ENCODE measurements around the gene C19orf25.
A peak's percentile ranks its signal among the peaks of the same experiment; 100 is the strongest.
"Not testable (repeated sequence)": the region's sequence is repeated elsewhere in the genome, so short reads cannot be mapped to it uniquely, and the experiment has no call there.

C19orf25 gene

DNA sequence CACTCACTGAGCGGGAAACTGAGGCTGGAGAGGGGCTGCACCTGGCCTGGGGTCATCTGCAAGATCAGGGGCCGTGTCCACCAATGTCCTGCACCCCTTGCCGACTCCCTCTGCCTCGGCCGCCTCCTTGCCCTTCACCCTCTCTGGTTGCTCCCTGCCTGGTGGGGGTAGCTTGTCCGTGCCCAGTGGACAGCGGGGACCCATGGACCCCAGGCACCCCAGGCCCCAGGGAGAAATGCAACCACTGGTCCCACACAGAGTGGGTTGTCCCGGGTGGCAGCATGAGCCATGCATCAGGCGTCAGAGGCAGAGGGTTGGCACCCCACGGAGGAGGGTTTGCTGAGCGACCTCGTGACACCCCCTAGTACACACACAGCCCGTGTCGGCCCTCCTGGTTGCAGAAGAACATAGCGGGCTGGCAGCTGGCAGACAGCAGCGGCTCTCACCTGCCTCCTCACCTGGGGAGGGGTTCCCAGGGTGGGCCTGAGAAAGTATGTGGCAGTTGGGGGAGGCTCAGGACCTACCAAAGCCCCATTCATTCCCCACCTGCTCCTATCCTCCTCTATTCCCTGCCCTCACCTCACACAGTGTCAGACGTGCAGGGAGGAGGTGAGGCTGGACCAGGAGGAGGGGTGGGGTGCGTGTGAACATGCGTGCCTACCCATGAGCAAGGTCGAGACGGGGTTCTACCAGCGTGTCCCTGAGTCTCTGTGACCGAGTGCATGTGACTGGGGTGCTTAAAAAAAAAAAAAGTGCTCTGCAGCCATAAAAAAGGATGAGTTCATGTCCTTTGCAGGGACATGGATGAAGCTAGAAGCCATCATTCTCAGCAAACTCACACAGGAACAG lies 25.1 kb upstream of the C19orf25 start:
- no peaks in the 10 kb centered on the region; the same call in 1 of the 2 replicates for H3K9me3 ChIP-seq (ENCODE audit: control insufficient read depth, insufficient read depth, low read length)
- peak overlapping the region; percentile 45 for H3K4me3 ChIP-seq (ENCODE audit: low read depth, low read length)
- no peak overlapping the region for H3K27ac ChIP-seq (ENCODE audit: low read depth, low read length)
- 0 out of 2 replicates have a peak overlapping the region, but pooled peaks have one; percentile 25 for H3K9ac ChIP-seq (ENCODE audit: low read depth, low read length)
- peaks cover 3% of the 10 kb centered on the region; the same call in 1 of the 2 replicates for H3K4me1 ChIP-seq (ENCODE audit: control insufficient read depth, insufficient read depth, low read length)
- H3K36me3 ChIP-seq (ENCODE audit: control insufficient read depth, insufficient read depth, low read length), result no peaks in the 10 kb centered on the region
- H3K27me3 ChIP-seq (ENCODE audit: control insufficient read depth, insufficient read depth, low read length), result peaks cover 18% of the 10 kb centered on the region

DNA sequence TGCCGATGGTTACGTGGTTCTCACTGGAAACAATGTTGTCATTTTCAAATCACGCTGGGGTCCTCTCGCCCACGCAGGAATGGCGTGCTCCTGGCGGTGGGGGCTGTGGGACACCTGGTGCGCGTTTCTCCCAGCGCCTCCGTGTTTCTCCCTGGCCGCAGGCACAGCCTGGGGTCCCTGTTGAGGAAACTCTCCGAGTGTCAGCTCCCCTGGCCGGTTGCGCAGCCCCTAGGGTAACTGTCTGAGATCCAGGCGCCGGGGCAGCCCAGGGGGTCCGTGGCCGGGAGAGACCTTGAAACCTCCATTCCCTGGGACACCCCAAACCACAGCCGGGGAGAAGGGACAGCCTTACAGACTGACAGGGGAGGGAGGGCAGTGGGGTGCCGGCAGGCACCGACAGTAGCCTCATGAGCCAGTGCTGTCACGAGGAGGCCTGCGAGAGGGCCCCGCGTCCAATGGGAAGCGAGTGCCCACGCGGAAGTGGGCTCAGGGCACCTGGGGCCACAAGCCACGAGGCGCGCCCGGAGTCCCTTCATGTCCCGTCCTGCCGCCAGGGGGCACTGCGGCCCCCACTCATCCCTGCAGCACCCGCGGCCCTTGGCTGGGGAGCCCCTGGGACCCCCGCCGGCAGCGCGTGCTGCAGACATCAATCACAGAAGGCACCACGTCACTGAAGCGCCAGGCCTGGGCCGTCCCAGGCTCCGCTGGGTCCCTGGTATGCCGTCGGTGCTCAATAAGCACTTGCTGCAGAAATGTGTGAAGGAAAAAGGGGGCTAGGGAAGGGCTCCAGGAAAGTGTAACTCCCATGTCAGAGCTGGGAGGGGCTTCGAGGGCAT lies 24.3 kb upstream of the C19orf25 start:
- Histone ChIP-seq H3K27ac (ENCODE audit: low read depth, low read length) (no peak overlapping the region), H3K9ac (ENCODE audit: low read depth, low read length) (0 out of 2 replicates have a peak overlapping the region, but pooled peaks have one; percentile 25), H3K9me3 (ENCODE audit: control insufficient read depth, insufficient read depth, low read length) (no peaks in the 10 kb centered on the region; the same call in 1 of the 2 replicates), H3K4me1 (ENCODE audit: control insufficient read depth, insufficient read depth, low read length) (peaks cover 3% of the 10 kb centered on the region; the same call in 1 of the 2 replicates), H3K27me3 (ENCODE audit: control insufficient read depth, insufficient read depth, low read length) (peaks cover 18% of the 10 kb centered on the region), H3K4me3 (ENCODE audit: low read depth, low read length) (peak overlapping the region; percentile 45), H3K36me3 (ENCODE audit: control insufficient read depth, insufficient read depth, low read length) (no peaks in the 10 kb centered on the region)

DNA sequence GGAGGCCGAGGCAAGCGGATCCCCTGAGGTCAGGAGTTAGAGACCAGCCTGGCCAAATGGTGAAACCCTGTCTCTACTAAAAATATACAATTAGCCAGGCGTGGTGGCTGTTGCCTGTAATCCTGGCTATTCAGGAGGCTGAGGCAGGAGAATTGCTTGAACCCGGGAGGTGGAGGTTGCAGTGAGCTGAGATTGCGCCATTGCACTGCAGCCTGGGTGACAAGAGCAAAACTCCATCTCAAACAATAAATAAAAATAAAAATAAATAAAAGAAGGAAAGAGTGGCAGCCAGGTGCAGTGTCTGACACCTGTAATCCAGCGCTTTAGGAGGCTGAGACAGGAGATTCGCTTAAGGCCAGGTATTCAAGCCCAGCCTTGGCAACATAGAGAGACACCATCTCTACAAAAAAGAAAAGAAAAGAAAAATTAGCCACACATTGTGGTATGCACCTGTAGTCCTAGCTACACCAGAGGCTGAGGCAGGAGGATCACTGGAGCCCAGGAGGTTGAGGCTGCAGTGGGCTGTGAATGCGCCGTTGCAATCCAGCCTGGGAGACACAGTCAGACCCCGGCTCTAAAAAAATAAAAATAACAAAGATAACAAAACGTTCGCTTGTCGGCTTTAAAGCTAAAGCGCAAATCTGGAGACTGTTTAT lies 23.5 kb upstream of the C19orf25 start:
- Histone ChIP-seq H3K27ac (ENCODE audit: low read depth, low read length) (no peak overlapping the region), H3K9me3 (ENCODE audit: control insufficient read depth, insufficient read depth, low read length) (no peaks in the 10 kb centered on the region; the same call in 1 of the 2 replicates), H3K4me1 (ENCODE audit: control insufficient read depth, insufficient read depth, low read length) (peaks cover 3% of the 10 kb centered on the region; the same call in 1 of the 2 replicates), H3K36me3 (ENCODE audit: control insufficient read depth, insufficient read depth, low read length) (no peaks in the 10 kb centered on the region), H3K9ac (ENCODE audit: low read depth, low read length) (no peak overlapping the region), H3K4me3 (ENCODE audit: low read depth, low read length) (no peak overlapping the region), H3K27me3 (ENCODE audit: control insufficient read depth, insufficient read depth, low read length) (peaks cover 18% of the 10 kb centered on the region)

DNA sequence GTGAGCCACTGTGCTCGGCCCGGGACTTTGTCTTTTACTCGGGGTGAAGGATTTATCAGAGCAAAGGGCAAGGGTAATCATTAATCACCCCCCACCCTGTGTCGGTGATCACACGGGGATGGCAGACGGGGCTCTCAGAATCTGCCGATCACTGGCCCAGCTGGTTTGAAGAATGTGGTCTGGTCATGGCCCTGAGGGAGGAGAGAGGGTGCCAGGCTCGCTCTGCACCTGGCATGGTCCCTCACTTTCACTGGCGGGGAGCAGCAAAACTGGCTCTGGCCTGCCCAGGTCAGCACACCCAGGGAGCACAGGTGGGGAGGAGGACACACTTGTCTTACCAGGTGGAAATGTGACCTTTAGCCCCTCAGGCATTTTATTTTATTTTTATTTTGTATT lies 22.2 kb upstream of the C19orf25 start:
- Histone ChIP-seq H3K4me1 (ENCODE audit: control insufficient read depth, insufficient read depth, low read length) (peaks cover 3% of the 10 kb centered on the region; the same call in 1 of the 2 replicates), H3K27me3 (ENCODE audit: control insufficient read depth, insufficient read depth, low read length) (peaks cover 18% of the 10 kb centered on the region), H3K9ac (ENCODE audit: low read depth, low read length) (no peak overlapping the region), H3K9me3 (ENCODE audit: control insufficient read depth, insufficient read depth, low read length) (no peaks in the 10 kb centered on the region; the same call in 1 of the 2 replicates), H3K27ac (ENCODE audit: low read depth, low read length) (no peak overlapping the region), H3K4me3 (ENCODE audit: low read depth, low read length) (no peak overlapping the region), H3K36me3 (ENCODE audit: control insufficient read depth, insufficient read depth, low read length) (no peaks in the 10 kb centered on the region)

GRCh38 chr19:1499231-1499630 lies 20.2 kb upstream of the C19orf25 start:
- H3K4me3 ChIP-seq (ENCODE audit: low read depth, low read length); H3K36me3 ChIP-seq (ENCODE audit: control insufficient read depth, insufficient read depth, low read length); H3K27ac ChIP-seq (ENCODE audit: low read depth, low read length); H3K4me1 ChIP-seq (ENCODE audit: control insufficient read depth, insufficient read depth, low read length); H3K9ac ChIP-seq (ENCODE audit: low read depth, low read length); H3K9me3 ChIP-seq (ENCODE audit: control insufficient read depth, insufficient read depth, low read length): not testable (repeated sequence)
- peaks cover 16% of the 10 kb centered on the region for H3K27me3 ChIP-seq (ENCODE audit: control insufficient read depth, insufficient read depth, low read length)

GRCh38 chr19:1497578-1498235 lies 18.7 kb upstream of the C19orf25 start:
- Histone ChIP-seq H3K27ac (ENCODE audit: low read depth, low read length) (no peak overlapping the region), H3K9ac (ENCODE audit: low read depth, low read length) (no peak overlapping the region), H3K36me3 (ENCODE audit: control insufficient read depth, insufficient read depth, low read length) (no peaks in the 10 kb centered on the region), H3K4me3 (ENCODE audit: low read depth, low read length) (no peak overlapping the region), H3K9me3 (ENCODE audit: control insufficient read depth, insufficient read depth, low read length) (no peaks in the 10 kb centered on the region; the same call in 1 of the 2 replicates), H3K27me3 (ENCODE audit: control insufficient read depth, insufficient read depth, low read length) (peaks cover 2% of the 10 kb centered on the region; the same call in 1 of the 2 replicates), H3K4me1 (ENCODE audit: control insufficient read depth, insufficient read depth, low read length) (no peaks in the 10 kb centered on the region)

GRCh38 chr19:1496714-1497577 lies 17.9 kb upstream of the C19orf25 start:
- peaks cover 2% of the 10 kb centered on the region for H3K27me3 ChIP-seq (ENCODE audit: control insufficient read depth, insufficient read depth, low read length)
- no peak overlapping the region for H3K27ac ChIP-seq (ENCODE audit: low read depth, low read length)
- no peak overlapping the region for H3K4me3 ChIP-seq (ENCODE audit: low read depth, low read length)
- no peaks in the 10 kb centered on the region; the same call in 1 of the 2 replicates for H3K9me3 ChIP-seq (ENCODE audit: control insufficient read depth, insufficient read depth, low read length)
- H3K9ac ChIP-seq (ENCODE audit: low read depth, low read length), result no peak overlapping the region
- no peaks in the 10 kb centered on the region for H3K4me1 ChIP-seq (ENCODE audit: control insufficient read depth, insufficient read depth, low read length)
- H3K36me3 ChIP-seq (ENCODE audit: control insufficient read depth, insufficient read depth, low read length), result no peaks in the 10 kb centered on the region

DNA sequence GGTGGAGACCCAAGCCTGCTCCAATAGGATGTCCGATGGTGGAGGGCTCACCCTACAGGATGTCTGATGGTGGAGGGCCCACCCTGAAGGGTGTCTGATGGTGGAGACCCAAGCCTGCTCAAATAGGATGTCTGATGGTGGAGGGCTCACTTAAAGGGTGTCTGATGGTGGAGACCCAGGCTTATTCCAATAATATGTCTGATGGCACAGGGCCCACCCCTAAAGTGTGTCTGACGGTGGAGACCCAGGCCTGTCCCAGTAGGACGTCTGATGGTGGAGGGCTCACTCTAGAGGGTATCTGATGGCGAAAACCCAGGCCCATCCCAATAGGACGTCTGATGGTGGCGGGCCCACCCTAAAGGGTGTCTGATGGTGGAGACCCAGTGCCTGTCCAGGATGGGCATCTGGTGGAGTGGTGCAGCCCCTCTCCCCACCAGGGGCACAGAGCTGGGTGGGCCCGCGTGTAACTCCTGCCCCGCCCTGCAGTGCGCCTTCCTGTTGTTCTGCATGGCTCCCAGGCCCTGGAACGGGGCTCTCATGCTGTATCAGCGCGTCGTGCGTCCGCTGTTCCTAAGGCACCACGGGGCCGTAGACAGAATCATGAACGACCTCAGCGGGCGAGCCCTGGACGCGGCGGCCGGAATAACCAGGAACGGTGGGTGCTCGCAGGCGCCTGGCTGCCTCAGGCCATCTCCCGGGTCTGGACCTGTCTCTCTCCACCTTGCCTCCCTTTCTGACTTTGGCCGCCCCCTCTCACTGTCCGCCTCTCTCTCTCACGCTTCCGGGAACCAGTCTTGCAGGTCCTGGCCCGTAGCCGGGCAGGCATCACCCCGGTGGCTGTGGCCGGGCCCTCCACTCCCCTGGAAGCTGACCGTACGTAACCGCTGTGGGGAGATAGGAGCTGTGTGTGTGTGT lies 17.0 kb upstream of the C19orf25 start:
- Histone ChIP-seq H3K4me3 (ENCODE audit: low read depth, low read length) (no peak overlapping the region), H3K27me3 (ENCODE audit: control insufficient read depth, insufficient read depth, low read length) (peaks cover 10% of the 10 kb centered on the region), H3K9ac (ENCODE audit: low read depth, low read length) (no peak overlapping the region), H3K4me1 (ENCODE audit: control insufficient read depth, insufficient read depth, low read length) (no peaks in the 10 kb centered on the region), H3K27ac (ENCODE audit: low read depth, low read length) (no peak overlapping the region), H3K9me3 (ENCODE audit: control insufficient read depth, insufficient read depth, low read length) (no peaks in the 10 kb centered on the region; the same call in 1 of the 2 replicates), H3K36me3 (ENCODE audit: control insufficient read depth, insufficient read depth, low read length) (no peaks in the 10 kb centered on the region)

Data from HUES48 (cell line).